CD8-positive, alpha-beta memory T cell (primary cell): ENCODE data around the gene RS1. TPM values are rescaled to one million over a fixed set of nuclear protein-coding genes. Genes with fewer than 3 reads are reported as not detected.

ENCODE experiments used
- CTCF ChIA-PET: fragments of 350-600 bp; sonication (Branson Sonifier 250); formaldehyde crosslinking; loops from one replicate; lab custom pipeline; 2021; ENCODE audit warnings: antibody characterized with exemption; lab: Charles Lee
- POLR2A ChIA-PET: fragments of 350-600 bp; sonication (Branson Sonifier 250); formaldehyde crosslinking; loops from one replicate; lab custom pipeline; 2021; ENCODE audit warnings: antibody characterized with exemption; lab: Charles Lee
- DNase-seq, 5 donors: peaks; one replicate each; pipeline versions ENCODE4 v3.0.0 to v3.0.0-alpha.2; 2020 to 2022; ENCODE audit warnings: mixed read lengths in 1 of 5
- H3K27ac ChIP-seq: one replicate; pipeline ENCODE4 v1.7.0; 2013; ENCODE audit warnings: low read depth, mild to moderate bottlenecking, low read length, moderate library complexity
- H3K27me3 ChIP-seq: 2 replicates; pipeline ENCODE4 v1.7.0; 2013; ENCODE audit warnings: low read length, mild to moderate bottlenecking; ENCODE audit not compliant: insufficient read depth, poor library complexity, severe bottlenecking
- H3K36me3 ChIP-seq: 2 replicates; pipeline ENCODE4 v1.7.0; 2013; ENCODE audit warnings: mild to moderate bottlenecking, low read length, moderate library complexity; ENCODE audit not compliant: insufficient read depth
- H3K4me1 ChIP-seq: 2 replicates; pipeline ENCODE4 v1.7.0; 2013; ENCODE audit warnings: mild to moderate bottlenecking, low read length, moderate library complexity; ENCODE audit not compliant: insufficient read depth
- H3K4me3 ChIP-seq: 2 replicates; pipeline ENCODE4 v1.7.0; 2013; ENCODE audit warnings: mild to moderate bottlenecking, low read length
- H3K9me3 ChIP-seq: 2 replicates; pipeline ENCODE4 v1.7.0; 2013; ENCODE audit warnings: mild to moderate bottlenecking, low read length
- H3K27ac Mint-ChIP-seq, 8 donors: one replicate each; pipeline ENCODE4 v1.8.0; 2020 to 2021; ENCODE audit warnings: mixed read lengths in 8 of 8, mild to moderate bottlenecking in 6 of 8, inconsistent platforms in 3 of 8, moderate library complexity in 3 of 8
- H3K27me3 Mint-ChIP-seq, 2 donors: one replicate each; pipeline ENCODE4 v1.8.0; 2020 to 2021; ENCODE audit warnings: mixed read lengths in 2 of 2, mild to moderate bottlenecking in 1 of 2, moderate library complexity in 1 of 2
- H3K36me3 Mint-ChIP-seq, 3 donors: one replicate each; pipeline ENCODE4 v1.8.0; 2020 to 2021; ENCODE audit warnings: mixed read lengths in 3 of 3, inconsistent platforms in 1 of 3, mild to moderate bottlenecking in 1 of 3
- H3K4me1 Mint-ChIP-seq, 3 donors: one replicate each; pipeline ENCODE4 v1.8.0; 2020 to 2021; ENCODE audit warnings: mixed read lengths in 3 of 3, inconsistent platforms in 1 of 3, mild to moderate bottlenecking in 1 of 3
- H3K4me3 Mint-ChIP-seq, 7 donors: one replicate each; pipeline ENCODE4 v1.8.0; 2020 to 2021; ENCODE audit warnings: mixed read lengths in 7 of 7, mild to moderate bottlenecking in 6 of 7, moderate library complexity in 4 of 7, inconsistent platforms in 2 of 7
- H3K9me3 Mint-ChIP-seq, 5 donors: one replicate each; pipeline ENCODE4 v1.8.0; 2020 to 2022; ENCODE audit warnings: mixed read lengths in 5 of 5, mild to moderate bottlenecking in 3 of 5, moderate library complexity in 2 of 5, inconsistent platforms in 1 of 5
- polyA plus RNA-seq: library from polyadenylated mRNA; unstranded; fragments of 300-500 nt; fragmentation: Illumina TruSeq; gene quantifications from one replicate; pipeline ENCODE4 v1.2.3, GENCODE V29; 2021
- total RNA-seq, 2 experiments: library from RNA; stranded (reverse); gene quantifications; one replicate each; pipeline ENCODE4 v1.2.3, GENCODE V29; 2021

RS1 gene
- total RNA-seq (not detected), polyA plus RNA-seq (not detected)

GRCh38 chrX:18672008-18672407 is at the start of gene RS1:
TSS of gene RS1 (minus strand) at chrX:18672108. CDS start at chrX:18672068, 40 bp downstream.
- POLR2A ChIA-PET = no interaction called here
- Histone ChIP-seq H3K27ac (no peak within 1 kb of the TSS), H3K9me3 (no peaks in the 10 kb centered on the region), H3K4me3 (no peak within 1 kb of the TSS), H3K27me3 (no peaks in the 10 kb centered on the region), H3K36me3 (no peaks in the 10 kb centered on the region), H3K4me1 (no peaks in the 10 kb centered on the region)
- peaks cover 0 to 9% of the 10 kb centered on the region in 2 donors for H3K27me3 Mint-ChIP-seq
- peaks cover 7 to 14% (median 10%) of the 10 kb centered on the region in 3 donors for H3K4me1 Mint-ChIP-seq
- CTCF ChIA-PET = no interaction called here
- peaks cover 0 to 2% (median 0%) of the 10 kb centered on the region in 3 donors for H3K36me3 Mint-ChIP-seq
- DNase-seq = no peak
- H3K4me3 Mint-ChIP-seq = peak within 1 kb of the TSS in 1 of 7 donors; percentile 62
- H3K27ac Mint-ChIP-seq = peak within 1 kb of the TSS in 1 of 8 donors; percentile 24
- peaks cover 0 to 3% (median 0%) of the 10 kb centered on the region in 5 donors for H3K9me3 Mint-ChIP-seq

GRCh38 chrX:18719852-18720251 is 47.9 kb upstream of the RS1 start:
- H3K4me1 ChIP-seq = no peaks in the 10 kb centered on the region
- ChIA-PET POLR2A (no interaction called here), CTCF (no interaction called here)
- Mint-ChIP-seq H3K4me3 (peak overlapping the region in 1 of 7 donors; percentile 23), H3K27ac (no peak overlapping the region), H3K36me3 (no peaks in the 10 kb centered on the region), H3K9me3 (peaks cover 0 to 2% (median 1%) of the 10 kb centered on the region in 5 donors), H3K4me1 (no peaks in the 10 kb centered on the region), H3K27me3 (peaks cover 0 to 9% of the 10 kb centered on the region in 2 donors)
- no peak overlapping the region for H3K4me3 ChIP-seq
- DNase-seq = no peak
- no peaks in the 10 kb centered on the region for H3K9me3 ChIP-seq
- H3K27me3 ChIP-seq = no peaks in the 10 kb centered on the region
- H3K36me3 ChIP-seq = no peaks in the 10 kb centered on the region
- H3K27ac ChIP-seq = no peak overlapping the region

GRCh38 chrX:18714910-18715309 is 43.0 kb upstream of the RS1 start:
- H3K9me3 ChIP-seq = no peaks in the 10 kb centered on the region
- no peaks in the 10 kb centered on the region for H3K4me1 ChIP-seq
- ChIA-PET CTCF (no interaction called here), POLR2A (no interaction called here)
- no peaks in the 10 kb centered on the region for H3K4me1 Mint-ChIP-seq
- no peak overlapping the region for H3K27ac ChIP-seq
- H3K27me3 Mint-ChIP-seq = peaks cover 0 to 11% of the 10 kb centered on the region in 2 donors
- no peak overlapping the region for H3K27ac Mint-ChIP-seq
- DNase-seq = no peak
- no peak overlapping the region for H3K4me3 Mint-ChIP-seq
- peaks cover 0 to 2% (median 0%) of the 10 kb centered on the region in 5 donors for H3K9me3 Mint-ChIP-seq
- no peak overlapping the region for H3K4me3 ChIP-seq
- no peaks in the 10 kb centered on the region for H3K36me3 ChIP-seq
- H3K27me3 ChIP-seq = no peaks in the 10 kb centered on the region
- H3K36me3 Mint-ChIP-seq = no peaks in the 10 kb centered on the region

- H3K4me1 Mint-ChIP-seq = no peaks in the 10 kb centered on the region
- no peaks in the 10 kb centered on the region for H3K36me3 Mint-ChIP-seq
- Histone ChIP-seq H3K4me3 (no peak overlapping the region), H3K36me3 (no peaks in the 10 kb centered on the region), H3K4me1 (no peaks in the 10 kb centered on the region), H3K9me3 (no peaks in the 10 kb centered on the region), H3K27me3 (no peaks in the 10 kb centered on the region), H3K27ac (no peak overlapping the region)
- peaks cover 0 to 9% of the 10 kb centered on the region in 2 donors for H3K27me3 Mint-ChIP-seq
- H3K9me3 Mint-ChIP-seq = no peaks in the 10 kb centered on the region
- CTCF ChIA-PET = no interaction called here
- POLR2A ChIA-PET = no interaction called here
- no peak overlapping the region for H3K4me3 Mint-ChIP-seq
- DNase-seq = no peak
- H3K27ac Mint-ChIP-seq = no peak overlapping the region
Observed at GRCh38 chrX:18709833-18710232, 37.9 kb upstream of the RS1 start.

- peaks cover 0 to 9% of the 10 kb centered on the region in 2 donors for H3K27me3 Mint-ChIP-seq
- Histone ChIP-seq H3K36me3 (no peaks in the 10 kb centered on the region), H3K4me1 (no peaks in the 10 kb centered on the region), H3K4me3 (no peak within 1 kb of the TSS), H3K9me3 (no peaks in the 10 kb centered on the region), H3K27ac (no peak within 1 kb of the TSS), H3K27me3 (no peaks in the 10 kb centered on the region)
- no peak within 1 kb of the TSS for H3K4me3 Mint-ChIP-seq
- no peaks in the 10 kb centered on the region for H3K4me1 Mint-ChIP-seq
- H3K36me3 Mint-ChIP-seq = no peaks in the 10 kb centered on the region
- DNase-seq = no peak
- no peak within 1 kb of the TSS for H3K27ac Mint-ChIP-seq
- POLR2A ChIA-PET = no interaction called here
- CTCF ChIA-PET = no interaction called here
- no peaks in the 10 kb centered on the region for H3K9me3 Mint-ChIP-seq
Observed at GRCh38 chrX:18707426-18708049, 35.6 kb upstream of the RS1 start, which contains the start of gene PPEF1. TSS of gene PPEF1 (plus strand) at chrX:18707645. CDS start at chrX:18707781, 136 bp downstream.

- Histone ChIP-seq H3K36me3 (no peaks in the 10 kb centered on the region), H3K9me3 (no peaks in the 10 kb centered on the region), H3K27me3 (no peaks in the 10 kb centered on the region), H3K4me1 (no peaks in the 10 kb centered on the region), H3K4me3 (no peak overlapping the region), H3K27ac (no peak overlapping the region)
- H3K4me1 Mint-ChIP-seq = no peaks in the 10 kb centered on the region
- CTCF ChIA-PET = no interaction called here
- H3K9me3 Mint-ChIP-seq = no peaks in the 10 kb centered on the region
- H3K36me3 Mint-ChIP-seq = no peaks in the 10 kb centered on the region
- H3K4me3 Mint-ChIP-seq = no peak overlapping the region
- H3K27ac Mint-ChIP-seq = no peak overlapping the region
- POLR2A ChIA-PET = no interaction called here
- peaks cover 9 to 13% of the 10 kb centered on the region in 2 donors for H3K27me3 Mint-ChIP-seq
- DNase-seq = no peak
Observed at GRCh38 chrX:18702362-18703195, 30.7 kb upstream of the RS1 start.

- H3K36me3 ChIP-seq = no peaks in the 10 kb centered on the region
- H3K27me3 ChIP-seq = no peaks in the 10 kb centered on the region
- H3K36me3 Mint-ChIP-seq = no peaks in the 10 kb centered on the region
- H3K27ac ChIP-seq = no peak overlapping the region
- ChIA-PET CTCF (no interaction called here), POLR2A (no interaction called here)
- no peak for DNase-seq
- no peaks in the 10 kb centered on the region for H3K4me1 Mint-ChIP-seq
- H3K9me3 Mint-ChIP-seq = no peaks in the 10 kb centered on the region
- H3K9me3 ChIP-seq = no peaks in the 10 kb centered on the region
- no peak overlapping the region for H3K27ac Mint-ChIP-seq
- no peak overlapping the region for H3K4me3 ChIP-seq
- peaks cover 9 to 14% of the 10 kb centered on the region in 2 donors for H3K27me3 Mint-ChIP-seq
- H3K4me3 Mint-ChIP-seq = no peak overlapping the region
- no peaks in the 10 kb centered on the region for H3K4me1 ChIP-seq
Observed at GRCh38 chrX:18701621-18702361, 29.9 kb upstream of the RS1 start.
